ENCODE results near the gene COL1A1. TPM values are rescaled to one million over a fixed set of nuclear protein-coding genes. Genes with fewer than 3 reads are reported as not detected.

COL1A1 gene
- total RNA-seq, 2 experiments from 2014 or later = not detected

GRCh38 chr17:50180111-50180510, 21.3 kb downstream of the COL1A1 start:
- no peaks in the 10 kb centered on the region for H3K36me3 ChIP-seq (ENCODE audit: insufficient read depth, low read length)
- no peak overlapping the region for H3K4me3 ChIP-seq (ENCODE audit: low read depth, low read length, poor library complexity, severe bottlenecking)
- ChIA-PET CTCF (ENCODE audit: unreplicated experiment) (no interaction called here), POLR2A (no interaction called here)
- no peaks in the 10 kb centered on the region for H4K20me1 ChIP-seq (ENCODE audit: insufficient read depth, low read length)
- intact Hi-C loops (cut with micrococcal nuclease; ENCODE audit: unreplicated experiment) = no loop called here
- no peaks in the 10 kb centered on the region for H3K9me2 ChIP-seq (ENCODE audit: insufficient read depth, low read length)
- H3K79me2 ChIP-seq (ENCODE audit: insufficient read depth, low read depth, low read length) = no peaks in the 10 kb centered on the region
- H3K9me3 ChIP-seq (ENCODE audit: low read length) = no peaks in the 10 kb centered on the region
- H2AFZ ChIP-seq (ENCODE audit: low read length) = no peak overlapping the region
- no TSS peak for BruUV-seq (replicated peaks)
- no peak for DNase-seq (ENCODE audit: low spot score)
- H3K4me1 ChIP-seq (ENCODE audit: insufficient read depth, low read length, poor library complexity, severe bottlenecking) = peaks cover 38% of the 10 kb centered on the region
- no peak overlapping the region for H3K27ac ChIP-seq (ENCODE audit: low read depth, low read length, poor library complexity, severe bottlenecking)
- TF ChIP-seq EZH2phosphoT487 (IDR thresholded peaks at IDR 0.05; ENCODE audit: borderline replicate concordance, low read depth, low read length) = no peak
- TF ChIP-seq CTCF (conservative IDR thresholded peaks at IDR 0.05; ENCODE audit: low read length) = no peak
- H3K4me2 ChIP-seq (ENCODE audit: low read length) = no peak overlapping the region

- peak; percentile 73 for DNase-seq (ENCODE audit: low spot score)
- Histone ChIP-seq H4K20me1 (ENCODE audit: insufficient read depth, low read length) (no peaks in the 10 kb centered on the region), H3K4me3 (ENCODE audit: low read depth, low read length, poor library complexity, severe bottlenecking) (no peak overlapping the region), H3K36me3 (ENCODE audit: insufficient read depth, low read length) (no peaks in the 10 kb centered on the region), H3K79me2 (ENCODE audit: insufficient read depth, low read depth, low read length) (no peaks in the 10 kb centered on the region), H2AFZ (ENCODE audit: low read length) (peak overlapping the region; percentile 82; the same call in 1 of the 2 replicates), H3K9me2 (ENCODE audit: insufficient read depth, low read length) (no peaks in the 10 kb centered on the region), H3K9me3 (ENCODE audit: low read length) (no peaks in the 10 kb centered on the region), H3K4me2 (ENCODE audit: low read length) (peak overlapping the region; percentile 40; the same call in 1 of the 2 replicates), H3K4me1 (ENCODE audit: insufficient read depth, low read length, poor library complexity, severe bottlenecking) (peaks cover 19% of the 10 kb centered on the region), H3K27ac (ENCODE audit: low read depth, low read length, poor library complexity, severe bottlenecking) (no peak overlapping the region)
- ChIA-PET CTCF (ENCODE audit: unreplicated experiment) (interaction anchor here (0.6 to 1.2 kb wide), 2 partner anchors 9 to 26 kb away, joined by 3 to 4 read pairs; no protein-coding TSS in a partner anchor), POLR2A (interaction anchor here (0.5 to 1.1 kb wide), 2 partner anchors 24 to 27 kb away, joined by 3 read pairs; no protein-coding TSS in a partner anchor)
- no TSS peak for BruUV-seq (replicated peaks)
- TF ChIP-seq EZH2phosphoT487 (IDR thresholded peaks at IDR 0.05; ENCODE audit: borderline replicate concordance, low read depth, low read length) (no peak), CTCF (conservative IDR thresholded peaks at IDR 0.05; ENCODE audit: low read length) (peak; percentile 86)
- intact Hi-C loops (cut with micrococcal nuclease; ENCODE audit: unreplicated experiment) = no loop called here
These were observed 23.2 kb downstream of the COL1A1 start for GRCh38 chr17:50177983-50178834.

- Histone ChIP-seq H3K9me2 (ENCODE audit: insufficient read depth, low read length) (no peaks in the 10 kb centered on the region), H3K79me2 (ENCODE audit: insufficient read depth, low read depth, low read length) (no peaks in the 10 kb centered on the region), H3K4me3 (ENCODE audit: low read depth, low read length, poor library complexity, severe bottlenecking) (no peak overlapping the region), H2AFZ (ENCODE audit: low read length) (peak overlapping the region; percentile 82; the same call in 1 of the 2 replicates), H3K9me3 (ENCODE audit: low read length) (no peaks in the 10 kb centered on the region), H4K20me1 (ENCODE audit: insufficient read depth, low read length) (no peaks in the 10 kb centered on the region), H3K4me1 (ENCODE audit: insufficient read depth, low read length, poor library complexity, severe bottlenecking) (peaks cover 15% of the 10 kb centered on the region), H3K36me3 (ENCODE audit: insufficient read depth, low read length) (no peaks in the 10 kb centered on the region), H3K27ac (ENCODE audit: low read depth, low read length, poor library complexity, severe bottlenecking) (no peak overlapping the region), H3K4me2 (ENCODE audit: low read length) (no peak overlapping the region)
- DNase-seq (ENCODE audit: low spot score) = no peak
- TF ChIP-seq CTCF (conservative IDR thresholded peaks at IDR 0.05; ENCODE audit: low read length) = no peak
- TF ChIP-seq EZH2phosphoT487 (IDR thresholded peaks at IDR 0.05; ENCODE audit: borderline replicate concordance, low read depth, low read length) = no peak
- BruUV-seq (replicated peaks) = no TSS peak
- intact Hi-C loops (cut with micrococcal nuclease; ENCODE audit: unreplicated experiment) = no loop called here
- CTCF ChIA-PET (ENCODE audit: unreplicated experiment) = interaction anchor here (0.6 to 1.1 kb wide), 2 partner anchors 8 to 23 kb away, joined by 3 to 10 read pairs; no protein-coding TSS in a partner anchor
- POLR2A ChIA-PET = interaction anchor here (1.1 kb wide), 1 partner anchor 23 kb away, joined by 3 read pairs; no protein-coding TSS in a partner anchor
These were observed 24.0 kb downstream of the COL1A1 start for GRCh38 chr17:50177476-50177875.

Data from OCI-LY7 (cell line).